ENCODE results near the gene ZMPSTE24. TPM values are rescaled to one million over a fixed set of nuclear protein-coding genes. Genes with fewer than 3 reads are reported as not detected.

ZMPSTE24 gene
- total and polyA plus RNA-seq, 10 of the 15 experiments (the other 5 are each of a cell fraction or from before 2014, with no cell fraction given) = 21.5 to 84.4 (median 43.6) TPM

DNA sequence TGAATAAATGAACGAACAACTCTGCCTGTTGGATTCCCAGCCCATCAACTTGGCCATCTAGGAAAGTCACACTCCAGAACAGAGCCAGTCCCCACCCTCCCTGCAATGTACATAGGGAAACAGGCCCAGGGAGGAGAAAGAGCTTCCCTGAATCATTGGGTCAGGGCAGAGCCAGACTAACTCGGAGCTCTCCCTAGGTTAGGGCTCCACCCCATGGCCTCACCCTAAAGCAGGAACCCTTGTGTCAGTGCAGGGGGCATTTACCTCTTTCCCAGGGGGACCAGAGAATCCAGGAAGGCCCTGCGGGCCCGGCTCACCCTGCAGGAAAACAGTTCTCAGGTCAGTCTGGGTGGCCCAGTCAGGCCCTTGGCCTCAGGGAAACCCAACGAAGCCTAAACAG lies 47.4 kb downstream of the ZMPSTE24 start:
- POLR2A ChIA-PET = no interaction called here
- no TSS peak for BruUV-seq (replicated peaks)
- TF ChIP-seq, protein P1, sequence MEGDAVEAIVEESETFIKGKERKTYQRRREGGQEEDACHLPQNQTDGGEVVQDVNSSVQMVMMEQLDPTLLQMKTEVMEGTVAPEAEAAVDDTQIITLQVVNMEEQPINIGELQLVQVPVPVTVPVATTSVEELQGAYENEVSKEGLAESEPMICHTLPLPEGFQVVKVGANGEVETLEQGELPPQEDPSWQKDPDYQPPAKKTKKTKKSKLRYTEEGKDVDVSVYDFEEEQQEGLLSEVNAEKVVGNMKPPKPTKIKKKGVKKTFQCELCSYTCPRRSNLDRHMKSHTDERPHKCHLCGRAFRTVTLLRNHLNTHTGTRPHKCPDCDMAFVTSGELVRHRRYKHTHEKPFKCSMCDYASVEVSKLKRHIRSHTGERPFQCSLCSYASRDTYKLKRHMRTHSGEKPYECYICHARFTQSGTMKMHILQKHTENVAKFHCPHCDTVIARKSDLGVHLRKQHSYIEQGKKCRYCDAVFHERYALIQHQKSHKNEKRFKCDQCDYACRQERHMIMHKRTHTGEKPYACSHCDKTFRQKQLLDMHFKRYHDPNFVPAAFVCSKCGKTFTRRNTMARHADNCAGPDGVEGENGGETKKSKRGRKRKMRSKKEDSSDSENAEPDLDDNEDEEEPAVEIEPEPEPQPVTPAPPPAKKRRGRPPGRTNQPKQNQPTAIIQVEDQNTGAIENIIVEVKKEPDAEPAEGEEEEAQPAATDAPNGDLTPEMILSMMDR (IDR thresholded peaks at IDR 0.05 in 2 of 3, conservative IDR thresholded peaks at IDR 0.05 in 1 of 3; ENCODE audit: control insufficient read depth in 2 of 3, extremely low read depth in 1 of 3, insufficient read depth in 1 of 3, low read depth in 3 of 3, low read length in 3 of 3) = peak in 2 of 3 experiments; percentile 9 to 36; a peak in 3 of 6 replicates
- TF ChIP-seq RAD21 (IDR thresholded peaks at IDR 0.05; ENCODE audit: insufficient read depth, low read depth, low read length) (peak; percentile 28; the same call in 1 of the 2 replicates), RUNX3 (IDR thresholded peaks at IDR 0.05; ENCODE audit: low read length) (no peak), SMC3 (IDR thresholded peaks at IDR 0.05; ENCODE audit: borderline replicate concordance, low read length) (peak; percentile 27; the same call in 1 of the 2 replicates), CHD1 (IDR thresholded peaks at IDR 0.05; ENCODE audit: low read depth, low read length) (no peak), KAT2A (conservative IDR thresholded peaks at IDR 0.05; ENCODE audit: control insufficient read depth, low read depth, low read length) (no peak), MXI1 (IDR thresholded peaks at IDR 0.05; ENCODE audit: low read depth, low read length) (no peak)
- 81% methylated on average over 5 of the region's 5 CpGs for WGBS (ENCODE audit: insufficient coverage, insufficient replicate concordance, low lambda C conversion rate, missing lambda C conversion rate)
- Histone ChIP-seq H3K36me3 (ENCODE audit: control insufficient read depth in 2 of 2, insufficient read depth in 2 of 2, low read length in 1 of 2) (peaks cover 0 to 2% of the 10 kb centered on the region in 2 experiments; a peak in 3 of 4 replicates), H3K4me3 (no peak overlapping the region), H3K9ac (ENCODE audit: control insufficient read depth, insufficient read depth, low read length) (no peak overlapping the region), H3K27ac (ENCODE audit: control insufficient read depth, insufficient read depth) (no peak overlapping the region), H4K20me1 (ENCODE audit: control insufficient read depth, insufficient read depth) (no peaks in the 10 kb centered on the region), H3K79me2 (ENCODE audit: control insufficient read depth, insufficient read depth, low read length) (no peaks in the 10 kb centered on the region), H3K9me3 (replicated peaks; ENCODE audit: control insufficient read depth, insufficient read depth, low read length) (no peaks in the 10 kb centered on the region), H3K27me3 (replicated peaks in 1 of 2; ENCODE audit: control insufficient read depth in 2 of 2, insufficient read depth in 2 of 2, low read length in 1 of 2) (no peaks in the 10 kb centered on the region), H3K4me2 (ENCODE audit: control insufficient read depth, insufficient read depth) (no peak overlapping the region), H2AFZ (ENCODE audit: control insufficient read depth, low read depth, low read length) (no peak overlapping the region), H3K4me1 (ENCODE audit: control insufficient read depth, insufficient read depth, low read length) (no peaks in the 10 kb centered on the region)
- DNase-seq (ENCODE audit: low read depth, low spot score) (no peak), FAIRE-seq (no peak), ATAC-seq (peak; percentile 35)
- RAD21 ChIA-PET (ENCODE audit: unreplicated experiment) = no interaction called here
- SMC1A ChIA-PET (ENCODE audit: uncharacterized antibody, unreplicated experiment) = interaction anchor here (1.7 kb wide), 1 partner anchor 152 kb away, joined by 5 read pairs; no protein-coding TSS in a partner anchor
- in situ Hi-C loops (cut with MboI) (no loop called here), intact Hi-C loops (cut with micrococcal nuclease; ENCODE audit: unreplicated experiment) (no loop called here)
- CTCF ChIA-PET = interaction anchor here (1.3 to 1.6 kb wide), 3 partner anchors 33 to 154 kb away, joined by 4 to 5 read pairs (median 5); no protein-coding TSS in a partner anchor
